ENCODE measurements around the gene ACTR5. TPM values are rescaled to one million over a fixed set of nuclear protein-coding genes. Genes with fewer than 3 reads are reported as not detected.

Gene ACTR5
- total and polyA plus RNA-seq, 7 donors = 3.8 to 9.3 (median 5.3) TPM

DNA sequence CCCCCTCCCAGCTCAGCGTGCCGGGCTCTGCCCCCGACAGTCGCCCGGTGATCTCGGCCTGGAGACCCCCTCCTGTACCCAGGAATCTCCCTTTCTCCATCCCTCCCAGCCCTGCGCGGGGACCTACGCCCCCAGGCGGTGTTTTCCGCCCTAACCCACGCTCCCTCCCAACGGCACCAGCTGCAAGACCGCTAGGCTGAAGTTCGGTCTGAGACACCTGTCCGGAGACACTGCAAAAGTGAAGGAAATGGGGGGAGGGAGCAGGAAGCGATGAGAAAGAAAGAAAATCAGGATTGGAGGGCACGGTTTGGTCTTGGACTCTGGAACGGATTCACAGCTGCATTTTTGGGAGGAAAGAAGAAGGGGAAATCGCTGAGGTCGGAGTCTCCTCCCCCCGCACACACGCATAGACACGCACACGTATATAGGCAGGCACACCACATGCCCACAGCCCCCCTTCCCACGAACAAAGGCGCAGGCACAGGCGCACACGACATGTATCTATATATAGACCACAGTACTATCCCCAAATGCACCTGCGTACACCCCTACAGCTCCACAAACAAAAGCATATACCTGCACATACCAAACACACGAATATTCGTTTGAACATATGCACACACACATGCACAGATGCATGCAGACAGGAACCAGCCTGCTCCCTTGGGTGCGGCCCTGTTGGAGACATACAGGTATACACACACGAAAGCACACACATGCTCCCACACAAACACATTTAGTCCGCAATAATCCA, 22.9 kb upstream of the ACTR5 start:
- TF ChIP-seq, protein P1, sequence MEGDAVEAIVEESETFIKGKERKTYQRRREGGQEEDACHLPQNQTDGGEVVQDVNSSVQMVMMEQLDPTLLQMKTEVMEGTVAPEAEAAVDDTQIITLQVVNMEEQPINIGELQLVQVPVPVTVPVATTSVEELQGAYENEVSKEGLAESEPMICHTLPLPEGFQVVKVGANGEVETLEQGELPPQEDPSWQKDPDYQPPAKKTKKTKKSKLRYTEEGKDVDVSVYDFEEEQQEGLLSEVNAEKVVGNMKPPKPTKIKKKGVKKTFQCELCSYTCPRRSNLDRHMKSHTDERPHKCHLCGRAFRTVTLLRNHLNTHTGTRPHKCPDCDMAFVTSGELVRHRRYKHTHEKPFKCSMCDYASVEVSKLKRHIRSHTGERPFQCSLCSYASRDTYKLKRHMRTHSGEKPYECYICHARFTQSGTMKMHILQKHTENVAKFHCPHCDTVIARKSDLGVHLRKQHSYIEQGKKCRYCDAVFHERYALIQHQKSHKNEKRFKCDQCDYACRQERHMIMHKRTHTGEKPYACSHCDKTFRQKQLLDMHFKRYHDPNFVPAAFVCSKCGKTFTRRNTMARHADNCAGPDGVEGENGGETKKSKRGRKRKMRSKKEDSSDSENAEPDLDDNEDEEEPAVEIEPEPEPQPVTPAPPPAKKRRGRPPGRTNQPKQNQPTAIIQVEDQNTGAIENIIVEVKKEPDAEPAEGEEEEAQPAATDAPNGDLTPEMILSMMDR (IDR thresholded peaks at IDR 0.05) = no peak
- Histone ChIP-seq H3K27me3 (ENCODE audit: insufficient read depth in 3 of 3, low read length in 2 of 3) (peaks cover 6 to 100% (median 63%) of the 10 kb centered on the region in 3 donors), H3K27ac (no peak overlapping the region), H3K9me3 (no peaks in the 10 kb centered on the region), H3K36me3 (ENCODE audit: insufficient read depth in 1 of 2, low read depth in 1 of 2) (no peaks in the 10 kb centered on the region), H3K4me1 (no peaks in the 10 kb centered on the region), H3K4me3 (no peak overlapping the region)
- DNase-seq (no peak), ATAC-seq (no peak)
- intact Hi-C loops (cut with DNase I) = no loop called here
- WGBS, 3 donors = 3 to 4% (median 4%) methylated on average over 35 of the region's 35 CpGs

DNA sequence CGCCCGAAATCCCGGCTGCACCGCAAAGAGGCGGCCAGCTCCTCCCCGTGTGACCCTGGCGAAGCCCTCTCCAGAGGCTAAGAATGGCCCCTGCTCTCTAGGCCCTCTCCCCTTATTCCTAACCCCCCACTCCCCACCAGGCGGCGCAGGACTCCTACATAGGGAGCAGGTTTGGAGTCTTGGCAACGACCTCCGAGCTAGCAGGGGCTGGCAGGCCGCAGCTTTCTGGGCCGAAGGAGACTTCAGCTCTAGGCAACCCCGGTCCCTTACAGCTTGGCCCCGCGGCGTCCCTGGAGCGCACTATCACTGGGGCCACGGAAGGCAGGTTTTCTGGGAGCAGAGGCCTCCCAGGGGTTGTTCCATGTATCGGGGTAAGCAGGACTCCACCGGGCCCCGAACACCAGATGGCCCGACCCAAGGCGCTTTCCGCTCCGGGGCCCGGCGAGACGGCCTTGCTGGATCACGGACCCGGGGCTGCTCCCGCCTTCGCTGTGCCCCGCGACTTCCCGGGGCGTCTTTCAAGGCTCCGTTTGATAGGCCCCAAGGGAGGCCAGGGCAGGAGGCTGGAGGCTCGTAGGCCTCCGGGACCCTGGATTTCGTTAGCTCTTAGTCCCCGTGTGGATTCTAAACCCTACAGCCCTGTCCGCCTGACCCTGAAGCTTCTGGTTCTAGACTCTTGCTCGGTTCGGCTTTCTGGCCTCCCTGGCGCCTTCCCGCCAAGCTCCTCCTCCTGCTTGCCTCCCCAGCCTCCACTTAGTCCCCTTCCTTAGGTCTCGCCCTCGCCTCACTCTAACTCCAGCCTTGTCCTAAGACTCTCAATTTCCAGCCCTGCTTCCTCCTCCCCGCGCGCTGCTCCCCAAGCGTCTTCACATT, 22.1 kb upstream of the ACTR5 start:
- peaks cover 6 to 100% (median 63%) of the 10 kb centered on the region in 3 donors for H3K27me3 ChIP-seq (ENCODE audit: insufficient read depth in 3 of 3, low read length in 2 of 3)
- H3K36me3 ChIP-seq (ENCODE audit: insufficient read depth in 1 of 2, low read depth in 1 of 2) = no peaks in the 10 kb centered on the region
- intact Hi-C loops (cut with DNase I) = no loop called here
- WGBS, 3 donors = 7 to 10% (median 9%) methylated on average over 50 to 53 of the region's 53 CpGs
- ATAC-seq = no peak
- no peak for DNase-seq
- H3K4me1 ChIP-seq = no peaks in the 10 kb centered on the region
- TF ChIP-seq, protein P1 (IDR thresholded peaks at IDR 0.05) = peak; percentile 19
- no peaks in the 10 kb centered on the region for H3K9me3 ChIP-seq
- H3K27ac ChIP-seq = no peak overlapping the region
- no peak overlapping the region for H3K4me3 ChIP-seq

DNA sequence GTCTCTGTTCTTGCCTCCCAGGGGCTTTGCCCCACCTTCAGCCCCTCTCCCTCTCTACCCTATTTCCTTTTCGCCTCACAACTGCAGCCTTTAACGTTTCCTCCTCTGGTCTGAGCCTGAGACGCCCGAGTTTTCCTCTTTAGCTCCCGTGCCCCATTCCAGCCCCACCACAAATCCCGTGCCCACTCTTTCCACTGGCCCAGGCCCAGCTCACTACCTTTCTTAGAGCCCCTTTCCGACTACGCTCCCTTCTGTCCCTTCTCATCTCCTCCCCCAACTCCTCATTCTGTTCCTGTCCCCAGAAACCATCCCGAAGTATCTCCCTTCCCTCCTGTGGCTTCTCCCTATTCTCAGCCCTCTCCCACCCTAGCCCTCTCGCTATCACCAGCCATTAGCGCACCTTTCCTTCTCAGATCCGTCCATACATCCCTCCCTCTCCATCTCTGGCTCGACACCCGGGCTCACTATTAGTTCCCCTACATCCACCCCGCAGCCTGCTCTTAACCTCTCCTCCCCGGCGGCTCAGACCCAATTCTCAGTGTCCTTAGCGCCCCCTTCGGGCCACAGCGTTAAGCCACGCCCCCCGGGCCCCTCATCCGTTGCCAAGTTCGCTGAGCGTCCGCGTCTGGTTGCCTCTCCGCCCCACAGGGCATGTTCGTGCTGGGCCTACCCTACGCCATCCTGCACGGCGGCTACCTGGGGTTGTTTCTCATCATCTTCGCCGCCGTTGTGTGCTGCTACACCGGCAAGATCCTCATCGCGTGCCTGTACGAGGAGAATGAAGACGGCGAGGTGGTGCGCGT, 21.3 kb upstream of the ACTR5 start:
- DNase-seq (no peak), ATAC-seq (no peak)
- H3K4me1 ChIP-seq = peaks cover 5% of the 10 kb centered on the region
- H3K9me3 ChIP-seq = no peaks in the 10 kb centered on the region
- intact Hi-C loops (cut with DNase I) = no loop called here
- 2 to 3% (median 2%) methylated on average over 43 of the region's 43 CpGs for WGBS, 3 donors
- no peak overlapping the region for H3K27ac ChIP-seq
- no peaks in the 10 kb centered on the region for H3K36me3 ChIP-seq (ENCODE audit: insufficient read depth in 1 of 2, low read depth in 1 of 2)
- H3K4me3 ChIP-seq = no peak overlapping the region
- TF ChIP-seq, protein P1 (IDR thresholded peaks at IDR 0.05) = no peak
- H3K27me3 ChIP-seq (ENCODE audit: insufficient read depth in 3 of 3, low read length in 2 of 3) = peaks cover 4 to 100% (median 63%) of the 10 kb centered on the region in 3 donors

DNA sequence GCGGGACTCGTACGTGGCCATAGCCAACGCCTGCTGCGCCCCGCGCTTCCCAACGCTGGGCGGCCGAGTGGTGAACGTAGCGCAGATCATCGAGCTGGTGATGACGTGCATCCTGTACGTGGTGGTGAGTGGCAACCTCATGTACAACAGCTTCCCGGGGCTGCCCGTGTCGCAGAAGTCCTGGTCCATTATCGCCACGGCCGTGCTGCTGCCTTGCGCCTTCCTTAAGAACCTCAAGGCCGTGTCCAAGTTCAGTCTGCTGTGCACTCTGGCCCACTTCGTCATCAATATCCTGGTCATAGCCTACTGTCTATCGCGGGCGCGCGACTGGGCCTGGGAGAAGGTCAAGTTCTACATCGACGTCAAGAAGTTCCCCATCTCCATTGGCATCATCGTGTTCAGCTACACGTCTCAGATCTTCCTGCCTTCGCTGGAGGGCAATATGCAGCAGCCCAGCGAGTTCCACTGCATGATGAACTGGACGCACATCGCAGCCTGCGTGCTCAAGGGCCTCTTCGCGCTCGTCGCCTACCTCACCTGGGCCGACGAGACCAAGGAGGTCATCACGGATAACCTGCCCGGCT, 20.6 kb upstream of the ACTR5 start:
- no peak overlapping the region for H3K4me3 ChIP-seq
- intact Hi-C loops (cut with DNase I) = no loop called here

More for the DNA sequence above, 20.6 kb upstream of the ACTR5 start:
- H3K27me3 ChIP-seq (ENCODE audit: insufficient read depth in 3 of 3, low read length in 2 of 3) = peaks cover 3 to 100% (median 57%) of the 10 kb centered on the region in 3 donors
- H3K9me3 ChIP-seq = no peaks in the 10 kb centered on the region
- no peak for DNase-seq
- no peaks in the 10 kb centered on the region for H3K36me3 ChIP-seq (ENCODE audit: insufficient read depth in 1 of 2, low read depth in 1 of 2)
- WGBS, 3 donors = 4 to 6% (median 5%) methylated on average over 46 of the region's 46 CpGs
- peaks cover 5% of the 10 kb centered on the region for H3K4me1 ChIP-seq
- no peak for ATAC-seq
- no peak overlapping the region for H3K27ac ChIP-seq
- TF ChIP-seq, protein P1 (IDR thresholded peaks at IDR 0.05) = no peak

Measured in psoas muscle (tissue), 8 donors.